Parathyroid adenoma (tissue), 2 donors: Measurements from ENCODE around the gene SLC35E2B.
"Not testable (repeated sequence)": the region's sequence is repeated elsewhere in the genome, so short reads cannot be mapped to it uniquely, and the experiment has no call there.

ENCODE experiments used
- H2AFZ ChIP-seq: fragments of 300-600 bp; sonication (generic); one replicate; pipeline ENCODE4 v1.7.0; 2017; ENCODE audit warnings: antibody characterized with exemption, mild to moderate bottlenecking
- H3K27ac ChIP-seq: fragments of 300-600 bp; sonication (generic); one replicate; pipeline ENCODE4 v1.7.0; 2017
- H3K27me3 ChIP-seq: fragments of 300-600 bp; sonication (generic); one replicate; pipeline ENCODE4 v1.7.0; 2017; ENCODE audit warnings: low read length; ENCODE audit not compliant: control insufficient read depth, insufficient read depth
- H3K36me3 ChIP-seq: fragments of 300-600 bp; sonication (generic); one replicate; pipeline ENCODE4 v1.7.0; 2017; ENCODE audit warnings: low read length; ENCODE audit not compliant: control insufficient read depth, insufficient read depth
- H3K4me1 ChIP-seq: fragments of 300-600 bp; sonication (generic); one replicate; pipeline ENCODE4 v1.7.0; 2017; ENCODE audit warnings: control low read depth
- H3K4me2 ChIP-seq: fragments of 300-600 bp; sonication (generic); one replicate; pipeline ENCODE4 v1.7.0; 2017; ENCODE audit warnings: low read length
- H3K4me3 ChIP-seq: fragments of 300-600 bp; sonication (generic); one replicate; pipeline ENCODE4 v1.7.0; 2017; ENCODE audit warnings: low read depth, low read length
- H3K79me2 ChIP-seq: fragments of 300-600 bp; sonication (generic); one replicate; pipeline ENCODE4 v1.7.0; 2017; ENCODE audit warnings: control low read depth
- H3K9ac ChIP-seq: fragments of 300-600 bp; sonication (generic); one replicate; pipeline ENCODE4 v1.7.0; 2017; ENCODE audit warnings: mild to moderate bottlenecking
- H3K9me3 ChIP-seq: fragments of 300-600 bp; sonication (generic); one replicate; pipeline ENCODE4 v1.7.0; 2017; ENCODE audit warnings: low read length; ENCODE audit not compliant: control insufficient read depth
- TF ChIP-seq, protein P1 (sequence below): fragments of 300-600 bp; sonication (generic); IDR thresholded peaks from one replicate; pipeline ENCODE4 v1.7.0; 2017; ENCODE audit warnings: antibody characterized with exemption, mild to moderate bottlenecking
- donor health status: primary hyperparathyroidism.

Gene SLC35E2B

DNA sequence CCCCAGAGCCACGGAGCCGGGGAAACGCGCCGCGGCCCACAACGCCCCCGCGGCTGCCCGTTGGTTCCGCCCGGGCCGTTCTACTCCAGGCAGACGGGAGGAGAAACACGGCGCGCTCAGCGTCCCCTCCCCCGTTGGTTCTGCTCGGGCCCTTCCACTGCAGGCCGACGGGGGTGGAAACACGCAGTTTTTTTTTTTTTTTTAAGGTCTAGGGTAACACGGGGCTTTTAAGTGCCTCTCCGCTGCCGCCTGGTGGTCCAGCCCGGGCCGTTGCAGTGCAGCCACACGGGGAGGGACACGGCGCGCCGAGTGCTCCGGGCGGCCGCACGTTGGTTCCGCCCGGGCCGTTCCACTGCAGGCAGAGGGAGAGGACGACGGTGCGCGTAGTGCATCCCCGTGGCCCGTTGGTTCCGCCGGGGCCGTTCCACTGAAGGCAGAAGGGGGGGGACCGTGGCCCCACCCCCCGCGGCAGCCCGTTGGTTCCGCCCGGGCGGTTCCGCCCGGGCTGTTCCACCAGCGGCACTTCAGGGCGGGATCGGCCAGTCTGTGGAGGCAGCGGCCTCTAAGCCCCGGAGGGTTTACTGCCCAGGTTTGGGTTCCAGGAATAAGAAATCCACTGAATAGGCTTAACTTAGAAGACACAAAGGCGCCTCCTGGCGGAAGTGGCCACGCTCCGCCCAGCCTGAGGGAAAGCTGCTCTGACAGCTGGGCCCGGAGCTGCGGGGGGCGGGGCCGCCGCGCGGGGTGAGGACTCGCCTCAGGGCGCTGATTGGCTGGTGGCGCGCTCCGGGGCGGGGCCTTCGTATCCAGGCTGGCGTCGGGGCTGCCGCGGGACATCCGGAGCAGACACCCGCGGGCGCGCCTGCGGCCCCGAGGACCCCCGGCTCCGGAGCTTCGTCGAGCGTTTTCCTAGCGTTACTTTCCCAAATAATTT, at the start of gene SLC35E2B:
TSS of gene SLC35E2B (minus strand) at position 82 of the 934 bp plus-strand sequence. CDS start 16,096 bp downstream, outside the sequence.
- H3K9me3 ChIP-seq, H3K36me3 ChIP-seq, H3K4me1 ChIP-seq, H3K4me2 ChIP-seq, H3K27me3 ChIP-seq, H3K79me2 ChIP-seq: not testable (repeated sequence)
- Histone ChIP-seq H3K27ac (peak within 1 kb of the TSS; percentile 94), H2AFZ (peak within 1 kb of the TSS; percentile 66), H3K4me3 (peak within 1 kb of the TSS; percentile 37), H3K9ac (peak within 1 kb of the TSS; percentile 80)

DNA sequence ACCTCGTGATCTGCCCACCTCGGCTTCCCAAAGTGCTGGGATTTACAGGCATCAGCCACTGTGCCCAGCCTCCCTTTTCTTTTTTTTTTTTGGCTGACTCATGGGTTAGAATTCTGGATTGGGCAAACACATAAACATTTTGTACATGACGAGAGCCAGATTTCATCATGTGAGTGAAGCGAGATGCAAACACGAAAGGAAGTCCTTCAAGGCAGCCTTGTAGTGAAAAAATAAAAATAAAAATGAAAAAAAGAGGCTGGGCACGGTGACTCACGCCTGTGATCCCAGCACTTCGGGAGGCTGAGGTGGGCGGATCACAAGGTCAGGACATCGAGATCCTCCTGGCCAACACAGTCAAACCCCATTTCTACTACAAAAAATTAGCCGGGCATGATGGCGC, 48.4 kb upstream of the SLC35E2B start:
- not testable (repeated sequence) for H3K27me3 ChIP-seq, H3K9ac ChIP-seq, H3K36me3 ChIP-seq, H3K9me3 ChIP-seq, H2AFZ ChIP-seq, H3K4me1 ChIP-seq, H3K4me2 ChIP-seq, H3K4me3 ChIP-seq, H3K79me2 ChIP-seq, H3K27ac ChIP-seq

DNA sequence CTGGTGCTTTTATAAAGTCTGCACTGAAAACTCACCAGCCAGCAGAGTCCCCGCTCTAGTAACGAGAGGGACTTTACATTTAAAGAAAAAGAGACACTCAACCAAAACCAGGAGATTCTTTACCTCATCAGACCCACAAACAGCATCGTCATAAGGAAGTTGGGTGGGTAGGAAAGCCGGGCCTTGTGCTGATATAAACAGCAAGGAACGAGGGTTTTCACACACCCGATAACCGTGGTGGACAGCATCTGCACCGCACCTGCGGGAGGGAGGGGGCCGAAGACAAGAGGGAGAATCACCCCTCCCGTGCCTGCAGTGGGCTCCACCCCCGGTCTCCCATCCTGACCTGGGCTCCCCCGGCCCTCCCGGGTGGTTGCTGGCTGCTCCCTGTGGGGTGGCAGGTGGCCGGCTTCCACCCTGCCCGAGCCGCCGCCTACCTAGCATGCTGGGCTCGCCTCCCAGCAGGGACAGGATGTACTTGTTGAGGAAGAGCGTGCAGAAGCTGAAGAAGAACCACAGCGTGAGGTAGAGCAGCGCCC, 46.3 kb upstream of the SLC35E2B start:
- H3K4me1 ChIP-seq, H3K79me2 ChIP-seq, H3K9ac ChIP-seq, H3K36me3 ChIP-seq, H2AFZ ChIP-seq, H3K4me3 ChIP-seq, H3K9me3 ChIP-seq, H3K27ac ChIP-seq, H3K27me3 ChIP-seq, H3K4me2 ChIP-seq: not testable (repeated sequence)

DNA sequence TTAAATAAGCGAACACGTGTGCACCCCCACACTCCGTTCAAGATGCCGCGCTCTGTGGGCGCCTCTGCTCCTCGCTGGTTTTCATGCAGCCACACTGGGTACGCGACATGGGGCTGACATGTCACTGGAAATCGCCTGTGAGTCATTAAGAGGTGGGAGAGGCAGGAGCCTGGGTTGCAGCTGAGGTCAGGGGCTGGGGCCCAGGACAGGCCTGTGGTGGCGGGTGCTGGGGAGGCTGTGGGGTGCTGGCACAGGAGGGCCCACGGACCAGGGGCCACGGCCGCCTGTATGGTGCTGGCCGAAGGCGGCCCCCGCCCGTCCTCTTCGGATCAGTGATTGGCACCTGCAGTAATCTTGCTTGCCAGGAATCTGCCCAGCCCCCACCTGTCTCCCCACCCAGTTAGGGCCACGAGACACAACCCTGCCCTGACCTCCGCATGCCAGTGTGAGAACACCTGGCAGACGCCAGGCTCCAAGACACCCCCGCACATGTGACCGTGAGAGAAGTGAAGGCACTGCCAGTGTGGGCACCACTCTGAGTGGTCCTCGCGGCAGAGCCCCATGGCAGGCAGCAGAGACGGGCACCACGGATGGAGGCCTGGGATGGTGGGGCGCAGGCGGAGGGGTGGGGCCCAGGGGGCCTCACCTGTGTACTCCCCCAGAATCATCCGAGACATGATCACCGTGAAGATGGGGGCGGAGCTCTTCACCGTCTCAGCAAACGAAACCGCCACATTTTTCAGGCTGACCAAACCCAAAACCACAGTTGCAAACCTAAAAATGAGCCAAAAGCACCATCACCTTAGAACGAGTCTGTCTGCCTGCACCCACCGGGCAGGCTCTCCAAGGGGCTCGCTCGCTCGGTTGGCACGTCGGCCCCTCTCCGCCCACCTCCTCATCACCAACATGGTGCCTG, 45.3 kb upstream of the SLC35E2B start:
- H3K9me3 ChIP-seq, H2AFZ ChIP-seq, H3K27me3 ChIP-seq, H3K27ac ChIP-seq, H3K4me1 ChIP-seq, H3K36me3 ChIP-seq, H3K4me2 ChIP-seq, H3K79me2 ChIP-seq, H3K4me3 ChIP-seq, H3K9ac ChIP-seq: not testable (repeated sequence)

DNA sequence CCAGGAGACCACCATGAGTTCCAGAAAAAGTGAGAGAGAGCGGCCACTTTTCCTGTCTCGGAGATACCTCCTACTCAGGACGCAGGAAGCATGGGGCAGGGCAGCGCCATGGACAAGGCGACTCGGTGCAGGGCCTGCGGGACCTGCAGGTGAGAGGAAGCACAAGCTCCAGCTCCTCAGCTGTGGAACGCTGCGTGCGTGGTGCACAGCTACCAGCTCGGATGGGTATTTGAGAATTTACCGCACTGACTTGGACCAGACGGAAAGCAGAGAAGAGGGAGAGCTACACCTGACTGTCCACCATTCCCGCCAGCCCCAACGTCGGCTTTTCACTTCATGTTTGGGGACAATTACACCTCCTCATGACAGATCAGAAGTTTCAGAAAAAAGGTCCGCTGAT, 39.8 kb upstream of the SLC35E2B start:
- Histone ChIP-seq H3K79me2 (no peaks in the 10 kb centered on the region), H2AFZ (no peak overlapping the region), H3K4me2 (no peak overlapping the region), H3K27me3 (no peaks in the 10 kb centered on the region), H3K27ac (no peak overlapping the region), H3K9ac (no peak overlapping the region), H3K4me3 (no peak overlapping the region), H3K9me3 (no peaks in the 10 kb centered on the region), H3K36me3 (no peaks in the 10 kb centered on the region), H3K4me1 (no peaks in the 10 kb centered on the region)
- TF ChIP-seq, protein P1, sequence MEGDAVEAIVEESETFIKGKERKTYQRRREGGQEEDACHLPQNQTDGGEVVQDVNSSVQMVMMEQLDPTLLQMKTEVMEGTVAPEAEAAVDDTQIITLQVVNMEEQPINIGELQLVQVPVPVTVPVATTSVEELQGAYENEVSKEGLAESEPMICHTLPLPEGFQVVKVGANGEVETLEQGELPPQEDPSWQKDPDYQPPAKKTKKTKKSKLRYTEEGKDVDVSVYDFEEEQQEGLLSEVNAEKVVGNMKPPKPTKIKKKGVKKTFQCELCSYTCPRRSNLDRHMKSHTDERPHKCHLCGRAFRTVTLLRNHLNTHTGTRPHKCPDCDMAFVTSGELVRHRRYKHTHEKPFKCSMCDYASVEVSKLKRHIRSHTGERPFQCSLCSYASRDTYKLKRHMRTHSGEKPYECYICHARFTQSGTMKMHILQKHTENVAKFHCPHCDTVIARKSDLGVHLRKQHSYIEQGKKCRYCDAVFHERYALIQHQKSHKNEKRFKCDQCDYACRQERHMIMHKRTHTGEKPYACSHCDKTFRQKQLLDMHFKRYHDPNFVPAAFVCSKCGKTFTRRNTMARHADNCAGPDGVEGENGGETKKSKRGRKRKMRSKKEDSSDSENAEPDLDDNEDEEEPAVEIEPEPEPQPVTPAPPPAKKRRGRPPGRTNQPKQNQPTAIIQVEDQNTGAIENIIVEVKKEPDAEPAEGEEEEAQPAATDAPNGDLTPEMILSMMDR, result no peak

DNA sequence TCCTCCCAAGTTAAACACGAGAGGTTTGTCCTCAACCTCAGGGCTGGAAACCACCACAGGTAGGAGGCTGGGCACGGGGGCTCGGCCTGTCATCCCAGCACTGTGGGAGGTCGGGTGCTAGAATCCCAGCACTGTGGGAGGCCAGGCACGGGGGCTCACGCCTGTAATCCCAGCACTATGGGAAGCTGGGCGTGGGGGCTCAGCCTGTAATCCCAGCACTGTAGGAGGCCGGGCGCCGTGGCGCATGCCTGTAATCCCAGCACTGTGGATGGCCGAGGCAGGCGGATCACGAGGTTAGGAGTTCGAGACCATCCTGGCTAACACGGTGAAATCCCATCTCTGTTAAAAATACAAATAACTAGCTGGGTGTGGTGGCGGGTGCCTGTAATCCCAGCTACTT, 38.3 kb upstream of the SLC35E2B start:
- Histone ChIP-seq H3K36me3 (no peaks in the 10 kb centered on the region), H3K27me3 (no peaks in the 10 kb centered on the region), H3K4me3 (no peak overlapping the region), H3K4me2 (no peak overlapping the region), H3K79me2 (no peaks in the 10 kb centered on the region), H3K27ac (no peak overlapping the region), H3K9ac (no peak overlapping the region), H3K9me3 (no peaks in the 10 kb centered on the region), H2AFZ (no peak overlapping the region), H3K4me1 (no peaks in the 10 kb centered on the region)
- TF ChIP-seq, protein P1, result no peak

DNA sequence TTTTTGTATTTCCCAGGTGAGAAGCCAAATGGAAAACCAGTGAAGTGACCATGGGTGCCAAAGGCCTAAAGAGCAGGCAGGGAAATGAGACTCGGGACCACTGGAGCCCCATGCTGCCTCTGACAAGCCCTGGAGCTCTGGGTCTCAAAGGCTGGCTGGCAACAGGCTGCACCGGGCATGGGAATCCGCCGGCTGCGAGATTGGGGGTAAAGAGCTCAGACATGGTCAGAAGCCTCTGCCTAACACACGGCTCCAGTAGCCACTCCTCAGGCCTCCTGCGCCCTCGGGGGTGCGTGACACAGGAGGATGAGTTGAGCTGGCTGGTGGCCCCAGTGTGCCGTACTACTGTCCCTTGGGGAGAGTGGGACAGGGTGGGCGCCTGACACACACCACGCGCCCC, 37.6 kb upstream of the SLC35E2B start:
- H3K36me3 ChIP-seq, result not testable (repeated sequence)

DNA sequence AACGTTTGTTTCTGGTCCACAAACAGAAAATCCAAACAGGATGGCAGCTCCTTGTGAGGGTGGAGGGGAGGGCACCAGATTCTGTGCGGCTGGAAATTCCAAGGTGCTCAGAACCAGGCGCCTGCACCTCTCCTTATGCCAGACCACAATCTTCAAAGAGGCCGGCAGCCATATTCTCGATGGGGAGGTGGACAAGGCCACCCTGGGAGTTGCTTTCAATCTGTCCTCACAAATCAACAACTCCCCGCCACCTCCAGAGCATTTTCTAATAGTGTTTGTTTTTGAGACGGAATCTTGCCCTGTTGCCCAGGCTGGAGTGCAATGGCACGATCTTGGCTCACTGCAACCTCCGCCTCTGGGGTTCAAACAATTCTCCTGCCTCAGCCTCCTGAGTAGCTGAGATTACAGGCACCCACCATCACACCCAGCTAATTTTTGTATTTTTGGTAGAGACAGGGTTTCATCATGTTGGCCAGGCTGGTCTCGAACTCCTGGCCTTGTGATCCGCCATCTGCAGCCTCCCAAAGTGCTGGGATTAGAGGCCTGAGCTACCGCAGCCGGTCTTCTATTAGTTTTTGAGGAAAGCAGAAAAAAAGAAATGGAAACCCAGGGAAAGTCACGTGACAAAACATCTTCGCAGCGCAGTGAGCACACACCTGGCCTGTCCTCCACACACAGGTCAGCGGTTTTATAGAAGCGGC, 36.7 kb upstream of the SLC35E2B start:
- H3K4me1 ChIP-seq, H3K36me3 ChIP-seq, H3K27me3 ChIP-seq, H3K27ac ChIP-seq, H3K9me3 ChIP-seq, H3K4me2 ChIP-seq, H3K4me3 ChIP-seq, H2AFZ ChIP-seq, H3K9ac ChIP-seq, H3K79me2 ChIP-seq: not testable (repeated sequence)

More for the DNA sequence above, 37.6 kb upstream of the SLC35E2B start:
- not testable (repeated sequence) for H3K27ac ChIP-seq, H3K9ac ChIP-seq, H3K4me3 ChIP-seq, H3K79me2 ChIP-seq, H3K4me1 ChIP-seq, H2AFZ ChIP-seq, H3K9me3 ChIP-seq, H3K27me3 ChIP-seq, H3K4me2 ChIP-seq
